HG02970 (cell line): ENCODE measurements around the gene CISH.

Experiments used
- ATAC-seq: cut with Tn5 transposase; IDR thresholded peaks from one replicate; pipeline ENCODE4 v1.9.1; 2021; ENCODE audit warnings: mild to moderate bottlenecking, moderate library complexity, moderate number of reproducible peaks; ENCODE audit not compliant: unreplicated experiment, low FRiP score

CISH gene

DNA sequence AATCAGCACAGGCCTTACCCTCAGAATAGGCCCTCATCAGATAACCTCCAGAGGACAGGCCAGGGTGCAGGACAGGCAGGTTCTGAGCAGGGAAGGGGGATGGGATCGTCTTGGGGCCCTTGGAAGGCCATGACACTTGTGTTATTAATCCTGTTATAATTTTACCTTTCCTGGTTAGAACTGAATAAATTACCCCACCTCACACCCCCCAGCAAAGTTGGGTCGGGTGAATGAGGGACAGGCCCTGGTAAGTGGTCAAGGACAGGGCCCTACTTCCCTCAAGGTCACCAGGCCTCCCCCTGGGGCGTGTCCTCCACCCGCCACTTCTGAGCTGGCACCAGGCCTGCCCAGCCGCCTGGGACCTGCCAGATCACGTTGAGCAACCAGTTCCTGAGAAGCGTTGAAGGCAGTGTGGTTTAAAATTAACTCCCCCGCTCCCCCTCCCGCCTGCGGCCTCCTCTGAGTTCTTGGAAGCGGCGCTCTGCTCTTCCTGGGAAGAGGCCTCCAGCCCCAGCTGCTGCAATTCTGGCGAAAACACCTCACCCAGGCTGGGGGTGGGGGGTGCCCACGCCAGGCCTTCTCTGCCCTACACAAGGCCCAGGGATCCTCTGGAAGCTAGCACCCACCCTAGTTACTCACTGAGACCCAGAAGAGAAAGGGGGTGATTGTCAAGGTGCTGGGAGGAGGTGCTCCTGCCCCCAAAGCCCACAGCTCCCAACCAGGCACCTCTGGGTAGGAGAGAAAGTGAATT is 10.6 kb downstream of the CISH start:
- ATAC-seq = no peak

DNA sequence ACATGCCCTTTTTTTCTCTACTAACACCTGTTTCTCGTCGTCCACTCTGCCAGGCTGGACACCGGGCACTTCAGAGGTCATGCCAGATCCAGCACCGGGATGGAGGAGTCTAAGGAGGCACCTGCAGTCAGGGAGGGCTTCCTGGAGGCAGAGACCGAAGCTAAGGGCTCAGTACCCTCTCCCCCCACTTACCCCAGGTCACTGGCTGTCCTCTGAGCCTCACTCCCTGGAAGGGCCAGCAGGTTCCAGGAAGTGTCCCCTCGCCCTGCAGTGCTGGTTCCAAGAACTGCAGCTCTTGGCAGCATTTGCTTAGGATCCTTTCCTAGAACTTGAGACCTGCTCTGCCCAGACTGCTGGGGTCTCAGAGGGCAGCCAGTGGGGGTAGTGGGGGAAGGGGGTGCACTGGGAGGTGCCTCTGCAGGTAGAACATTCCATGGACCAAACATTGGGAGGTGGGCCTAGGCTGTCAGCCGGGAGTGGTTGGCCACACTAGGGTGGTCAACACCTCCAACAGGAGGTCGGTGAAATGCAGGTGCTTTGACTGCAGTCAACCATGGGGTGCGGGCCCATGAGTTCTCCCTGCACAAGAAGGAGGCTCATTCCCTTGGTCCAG is 11.3 kb downstream of the CISH start:
- no peak for ATAC-seq

DNA sequence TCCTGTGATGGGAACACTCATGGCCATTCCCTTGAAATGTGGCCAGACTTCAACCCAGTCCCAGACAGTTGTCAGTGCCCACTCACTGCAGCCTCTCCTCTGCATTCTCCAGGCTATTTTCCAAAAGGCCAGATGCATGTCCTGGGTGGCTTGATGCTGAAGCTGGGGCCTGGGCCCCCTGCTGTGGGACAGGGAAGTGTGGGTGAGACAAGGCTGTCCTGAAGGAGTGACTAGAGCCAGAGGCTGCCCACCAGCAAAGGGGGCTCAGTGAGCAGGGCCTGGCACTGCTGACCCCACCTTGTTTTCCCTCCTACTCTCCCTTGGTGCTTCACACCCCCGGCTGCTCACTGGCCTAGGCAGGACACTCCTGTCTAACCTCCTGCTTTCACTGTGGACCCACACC is 11.9 kb downstream of the CISH start:
- ATAC-seq = no peak

DNA sequence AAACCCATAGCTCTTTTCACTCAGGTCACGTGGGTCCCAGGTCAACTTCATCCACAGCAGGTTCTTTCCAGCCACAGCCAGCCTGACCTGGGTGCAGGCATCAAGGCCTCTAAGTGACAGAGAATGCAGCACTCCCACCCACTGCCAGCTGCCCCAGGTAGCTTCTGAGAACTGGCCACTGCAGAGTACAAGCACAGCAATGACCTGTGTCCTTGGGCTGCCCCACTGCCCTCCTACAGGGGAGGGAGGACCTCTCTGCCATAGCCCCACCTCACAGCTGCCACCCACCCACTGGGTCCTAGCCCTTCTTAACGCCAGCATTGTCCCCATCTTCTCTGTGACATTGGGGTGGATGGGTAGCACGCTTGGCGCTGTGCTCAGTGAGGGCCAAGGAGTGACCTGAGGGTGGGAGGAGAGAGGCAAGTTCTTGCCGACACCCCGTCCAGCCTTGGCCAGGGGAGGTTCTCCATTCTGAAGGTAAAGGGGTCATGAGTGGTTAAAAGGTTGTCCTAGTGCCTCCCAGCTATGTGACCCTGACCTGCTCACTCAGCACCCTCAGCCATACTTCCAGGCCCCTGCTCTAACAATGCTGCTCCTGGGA is 12.4 kb downstream of the CISH start:
- no peak for ATAC-seq

DNA sequence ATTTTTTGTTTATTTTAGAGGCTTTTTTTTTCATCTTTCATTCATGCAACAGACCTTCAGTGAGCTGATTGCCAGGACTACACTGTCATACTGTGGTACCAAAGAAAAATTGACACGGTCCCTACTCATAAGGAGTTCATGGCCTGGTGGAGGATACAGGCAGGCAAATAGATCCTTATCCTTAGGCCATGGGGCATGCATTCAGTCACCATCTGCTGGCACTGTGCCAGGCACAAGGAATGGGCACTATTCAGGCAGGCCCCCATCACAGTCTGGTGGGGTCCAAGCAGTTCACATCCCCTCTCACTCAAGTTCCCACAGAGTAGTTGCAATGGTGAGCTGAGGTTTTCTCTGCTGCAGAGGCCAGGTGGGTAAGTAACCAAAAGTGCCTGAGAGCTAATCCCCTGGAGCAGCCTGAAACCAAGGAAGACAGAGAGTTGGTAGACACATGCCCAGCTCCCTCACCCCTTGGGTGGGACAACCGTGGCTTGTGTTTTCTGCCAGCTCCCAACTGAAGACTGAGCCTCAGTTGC is 17.3 kb downstream of the CISH start:
- ATAC-seq = no peak

DNA sequence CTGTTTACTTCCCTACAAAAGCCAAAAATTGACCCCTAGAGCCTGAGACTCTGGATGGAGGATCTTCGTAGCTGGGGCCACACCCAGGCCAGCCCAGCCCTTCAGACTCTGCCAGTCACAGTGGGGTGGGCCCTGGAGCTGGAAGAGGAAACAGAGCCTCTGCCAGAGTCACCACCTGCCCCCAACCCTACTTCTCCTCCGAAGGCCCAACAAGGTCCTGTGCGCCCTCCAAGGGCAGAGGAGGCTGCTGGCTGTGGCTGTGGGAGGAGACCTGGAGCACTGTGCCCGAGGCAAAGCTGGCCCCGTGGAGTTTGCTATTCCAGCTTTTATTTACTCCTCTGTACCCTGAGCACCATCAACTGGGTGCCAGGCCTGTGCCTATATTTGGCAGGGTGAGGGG is 19.0 kb downstream of the CISH start:
- ATAC-seq = no peak

DNA sequence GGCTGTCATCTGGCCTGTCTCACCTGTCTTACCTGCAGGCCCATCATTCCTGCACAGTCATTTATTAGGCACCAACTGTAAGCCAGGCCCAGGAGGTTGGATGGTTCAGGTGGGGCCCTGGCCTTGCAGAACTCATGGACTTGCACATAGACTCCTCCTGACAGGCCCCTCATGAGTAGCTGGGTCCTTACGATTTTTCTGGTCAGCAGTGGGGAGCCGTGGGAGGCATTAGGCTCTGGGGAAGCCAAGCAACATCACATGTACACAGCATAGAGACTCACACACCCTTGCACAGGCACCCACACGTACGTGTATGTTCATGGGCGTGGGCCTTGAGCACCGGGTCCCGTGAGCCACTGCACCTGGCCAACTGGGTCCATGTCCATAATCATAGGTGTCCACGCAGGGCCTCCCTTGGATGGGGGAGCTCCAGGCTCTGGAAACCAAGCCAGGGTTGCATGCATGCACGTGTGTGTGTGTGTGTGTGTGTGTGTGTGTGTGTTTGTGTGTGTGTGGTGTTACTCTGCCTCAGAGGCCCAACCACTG is 20.3 kb downstream of the CISH start:
- ATAC-seq = no peak

DNA sequence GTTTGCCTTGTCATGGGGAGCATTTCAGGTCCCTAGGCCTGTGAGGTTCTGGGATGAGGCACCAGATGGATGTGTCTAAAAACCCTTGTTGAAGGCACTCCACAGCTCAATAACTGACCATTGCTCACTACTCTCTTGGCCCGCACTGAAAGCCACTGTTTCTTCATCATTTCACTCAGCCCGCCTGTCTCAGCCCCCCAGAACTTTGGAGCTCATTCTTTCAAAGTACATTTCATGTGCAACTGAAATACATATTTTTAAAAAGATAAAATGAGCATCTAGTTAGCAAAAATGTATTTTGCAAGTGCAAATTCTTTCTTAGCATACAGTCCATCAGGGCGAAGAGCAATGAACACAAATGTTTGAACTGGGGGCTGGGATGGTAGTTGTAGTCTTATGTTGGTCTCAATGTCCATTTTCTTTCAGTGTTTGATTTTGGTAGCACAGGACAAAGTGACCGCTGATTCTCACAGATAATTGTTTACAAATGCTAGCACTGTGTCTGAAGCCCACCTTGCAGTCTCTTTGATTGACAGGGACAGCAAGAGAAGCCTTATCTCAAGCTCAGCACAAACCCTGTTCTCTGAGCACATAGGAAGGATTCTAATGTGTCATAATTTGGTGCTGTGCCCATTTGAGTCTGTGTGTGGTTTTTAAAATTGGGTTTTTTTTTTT is 22.7 kb downstream of the CISH start:
- no peak for ATAC-seq

DNA sequence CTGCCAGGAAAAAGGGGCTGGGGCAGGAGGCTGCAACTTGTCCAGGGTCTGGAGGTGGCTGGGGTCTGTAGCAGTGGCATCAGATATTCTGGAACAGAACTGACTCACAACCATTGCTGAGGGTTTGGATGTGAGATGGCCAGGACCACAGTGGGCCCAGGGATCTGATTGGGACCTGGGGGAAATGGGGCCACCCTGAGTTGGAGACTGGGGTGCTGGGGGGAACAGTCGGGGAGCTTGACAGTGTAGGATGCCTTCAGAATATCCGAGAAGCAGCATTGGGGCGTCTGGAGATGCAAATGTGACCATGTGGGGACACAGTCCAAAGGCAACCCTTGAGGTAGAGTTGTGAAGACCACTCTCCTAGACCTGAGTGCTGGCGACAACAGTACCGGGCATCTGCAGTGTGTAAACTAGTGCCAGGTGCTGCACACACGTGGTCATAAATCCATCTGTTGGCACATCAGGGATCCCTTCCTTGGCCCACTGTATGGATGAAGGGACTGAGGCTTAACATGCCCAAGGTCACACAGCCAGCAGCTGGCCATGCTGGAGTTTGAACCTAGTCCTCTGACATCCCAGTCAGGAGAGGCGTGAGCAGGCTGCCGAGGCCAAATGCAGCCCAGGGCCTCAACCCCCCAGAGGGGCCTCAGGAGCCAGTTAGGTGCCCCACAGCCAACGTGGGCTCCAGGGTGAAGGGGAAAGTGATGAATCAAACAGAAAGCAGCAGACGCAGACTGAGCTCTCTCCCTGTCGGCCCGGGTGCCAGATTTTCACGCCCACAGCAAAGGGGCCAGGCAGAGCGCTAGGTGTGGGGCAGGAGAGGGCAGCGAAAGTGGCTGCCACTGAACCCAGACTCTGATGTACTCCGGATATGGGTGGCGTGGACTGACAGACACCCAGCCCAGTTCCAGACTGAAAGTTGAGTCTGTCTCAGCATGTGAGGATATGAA is 23.5 kb downstream of the CISH start:
- ATAC-seq = no peak

DNA sequence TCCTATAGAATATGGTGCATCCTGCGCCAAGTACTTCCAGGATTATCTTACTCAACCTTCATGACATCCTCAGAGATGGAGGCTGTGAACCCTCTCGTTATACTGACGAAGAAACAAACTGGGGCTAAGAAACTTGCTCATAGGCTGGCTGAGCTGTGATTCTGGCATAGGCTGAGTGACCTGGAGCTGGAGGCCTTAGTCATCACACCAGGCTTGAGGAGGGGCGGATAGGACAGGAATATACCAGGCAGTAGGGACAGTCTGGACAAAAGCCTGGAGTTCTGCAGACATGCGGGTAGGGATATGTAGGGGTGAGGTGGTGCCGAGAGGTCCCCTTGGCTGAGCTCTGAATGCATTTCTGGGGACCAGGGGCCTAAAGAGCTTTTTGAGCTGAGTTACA is 24.2 kb downstream of the CISH start:
- no peak for ATAC-seq

DNA sequence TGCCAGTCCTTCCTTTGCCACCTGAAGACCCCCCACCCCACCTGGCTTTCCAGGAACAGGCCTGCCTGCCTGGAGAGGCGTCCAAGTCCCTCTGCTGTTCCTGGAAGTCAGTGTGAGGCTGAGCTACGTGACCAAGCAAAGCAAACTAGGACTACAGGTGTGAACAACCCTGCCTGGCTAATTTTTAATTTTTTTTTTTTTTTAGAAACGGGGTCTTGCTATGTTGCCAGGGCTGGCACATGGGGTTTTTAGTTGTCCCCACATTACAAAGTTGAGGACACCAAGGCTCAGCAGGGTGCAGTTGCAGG is 24.9 kb downstream of the CISH start:
- no peak for ATAC-seq

DNA sequence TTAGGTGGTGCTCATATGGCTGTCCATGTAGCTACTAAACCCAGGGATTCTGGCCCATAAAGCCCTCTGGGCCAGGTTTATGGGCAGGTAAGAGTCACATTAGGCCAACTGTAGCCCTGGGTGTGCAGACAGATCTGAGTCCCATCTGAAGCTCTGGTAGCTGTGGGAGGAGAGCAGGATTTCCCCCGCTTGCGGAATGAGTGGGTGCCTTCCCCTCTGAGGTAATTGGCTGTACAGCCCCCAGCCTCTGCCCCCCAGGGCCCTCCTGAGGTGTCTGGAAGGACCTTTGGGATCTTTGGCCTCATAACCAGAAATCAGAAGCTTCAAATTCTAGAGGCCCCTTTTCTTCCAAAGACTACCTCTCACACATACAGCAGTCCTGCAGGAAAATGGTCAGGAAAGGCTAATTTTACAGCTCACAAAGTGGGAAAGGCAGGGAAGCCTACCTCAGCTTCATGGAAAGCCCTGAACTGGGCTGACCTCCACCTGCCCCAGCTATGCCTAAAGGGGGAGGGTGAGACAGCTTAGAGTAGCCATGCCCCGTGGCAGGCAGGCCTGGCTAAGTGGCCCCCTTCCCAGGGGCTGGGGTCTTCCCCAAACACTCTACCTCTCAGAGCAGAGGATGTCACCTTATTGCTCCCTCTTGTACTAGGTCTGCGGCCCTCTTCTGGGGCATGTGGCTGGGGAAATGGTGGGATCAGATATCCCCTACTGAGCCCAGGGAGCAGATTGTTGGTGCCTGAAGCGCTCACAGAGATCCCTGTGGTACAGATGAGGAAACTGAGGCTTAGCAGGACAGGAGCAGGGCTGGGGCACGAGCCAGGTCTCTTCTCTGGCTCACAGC is 25.4 kb downstream of the CISH start:
- ATAC-seq = no peak

DNA sequence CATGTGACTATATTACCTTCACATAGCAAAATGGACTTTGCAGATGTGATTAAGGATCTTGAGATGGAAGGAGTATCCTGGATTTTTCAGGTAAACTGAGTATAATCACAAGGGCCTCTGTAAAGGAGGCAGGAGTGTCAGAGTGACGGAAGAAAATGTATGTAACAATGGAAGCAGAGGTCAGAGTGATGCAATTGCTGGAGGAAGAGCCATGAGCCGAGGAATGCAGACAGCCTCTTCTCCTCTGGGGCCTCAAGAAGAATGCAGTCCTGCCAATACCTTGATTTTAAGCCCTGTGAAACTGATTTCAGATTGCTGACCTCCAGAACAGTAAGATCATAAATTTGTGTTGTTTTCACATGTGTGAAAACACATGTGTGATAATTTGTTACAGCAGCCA is 27.2 kb downstream of the CISH start:
- no peak for ATAC-seq

DNA sequence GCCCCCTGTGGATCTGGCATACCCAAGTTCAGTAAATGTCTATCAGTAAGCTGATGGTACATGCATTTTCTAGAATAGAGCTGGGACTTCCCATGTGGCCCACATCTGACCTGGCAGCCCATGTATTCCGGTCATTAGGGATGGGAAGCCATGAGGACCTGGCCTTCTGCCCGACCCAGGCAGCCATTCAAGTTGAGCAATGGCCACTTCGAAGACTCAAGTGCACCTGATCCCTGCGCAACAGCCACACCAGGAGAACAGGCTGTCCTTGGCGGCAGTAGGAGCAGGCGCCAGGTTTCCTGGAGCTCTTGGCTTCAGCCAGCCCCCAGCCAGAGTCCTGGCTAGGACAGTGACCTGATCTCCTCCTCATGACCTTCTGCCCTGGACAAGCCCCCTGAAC is 27.7 kb downstream of the CISH start:
- ATAC-seq = no peak

DNA sequence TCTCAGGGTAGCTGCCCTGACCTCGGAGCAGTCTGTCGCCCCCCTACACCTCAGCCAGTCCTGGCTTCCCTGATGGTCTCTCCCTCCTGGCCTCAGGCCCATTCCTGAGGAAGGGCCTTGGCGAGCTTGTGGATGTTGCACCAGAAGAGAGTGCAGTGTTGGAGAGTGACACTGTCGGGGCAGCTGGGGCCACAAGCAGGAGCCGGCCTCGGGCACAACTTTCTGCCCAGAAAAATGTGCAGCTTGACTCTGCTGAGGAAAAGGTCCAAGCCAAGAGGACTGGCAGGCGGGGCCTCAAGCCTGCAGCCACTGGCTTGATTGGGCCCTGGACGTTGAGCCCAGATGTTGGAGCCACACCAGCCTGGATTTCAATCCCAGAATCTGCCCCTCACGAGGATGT is 29.5 kb downstream of the CISH start:
- no peak for ATAC-seq

DNA sequence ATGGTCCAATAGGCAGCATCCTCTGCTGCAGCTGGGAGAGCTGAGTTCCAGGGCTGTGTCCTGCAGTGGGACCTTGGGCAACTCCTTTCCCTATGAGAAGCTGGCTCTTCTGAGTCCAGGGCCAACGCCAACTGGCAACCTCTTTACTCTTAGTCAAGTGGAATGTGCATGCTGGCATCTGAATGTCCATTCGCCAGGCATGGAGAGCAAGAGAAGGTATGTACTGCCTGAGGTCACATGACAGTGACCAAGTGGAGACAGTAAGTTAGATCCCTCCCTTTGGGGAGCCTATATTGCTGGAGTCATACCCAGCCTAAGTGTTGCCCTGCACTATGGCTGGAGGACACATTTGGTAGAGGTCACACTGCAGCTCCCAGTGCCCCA is 30.1 kb downstream of the CISH start:
- no peak for ATAC-seq

DNA sequence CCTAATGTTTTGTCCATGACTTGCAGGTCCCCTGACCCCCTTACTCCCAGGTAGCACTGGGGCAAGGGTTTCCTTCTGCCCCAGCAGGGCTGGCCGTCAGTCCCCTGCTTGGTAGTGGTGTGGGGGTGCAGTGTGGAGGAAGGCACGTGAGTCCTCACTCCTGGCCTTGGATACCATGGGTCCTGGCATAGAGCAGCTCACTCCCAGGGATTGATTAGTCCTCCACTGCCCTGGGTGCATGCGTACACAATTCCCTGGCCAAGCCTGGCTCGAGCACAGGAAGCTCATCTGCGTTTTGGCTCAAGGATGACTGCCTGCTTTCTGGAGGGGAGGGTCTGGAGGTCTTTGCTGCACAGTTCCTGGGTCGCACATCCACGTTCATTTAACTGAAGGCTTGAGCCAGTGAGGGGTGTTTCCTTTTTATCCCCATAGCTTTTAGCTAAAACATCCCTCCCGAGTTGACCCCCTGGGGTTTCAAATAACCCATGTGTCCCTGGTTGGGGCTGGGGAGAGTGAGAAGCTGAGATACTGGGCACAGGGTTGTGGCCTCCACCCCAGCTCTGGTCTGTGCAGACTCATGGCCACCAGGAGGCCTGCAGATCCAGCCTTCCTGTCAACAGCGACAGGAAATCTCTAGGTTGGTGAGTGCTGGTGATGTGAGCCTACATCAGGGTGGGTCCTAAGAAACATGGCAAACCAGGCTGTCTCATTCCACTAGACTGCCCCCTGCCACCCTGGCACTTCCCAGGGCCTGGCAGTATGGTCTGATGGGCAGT is 30.7 kb downstream of the CISH start:
- no peak for ATAC-seq

DNA sequence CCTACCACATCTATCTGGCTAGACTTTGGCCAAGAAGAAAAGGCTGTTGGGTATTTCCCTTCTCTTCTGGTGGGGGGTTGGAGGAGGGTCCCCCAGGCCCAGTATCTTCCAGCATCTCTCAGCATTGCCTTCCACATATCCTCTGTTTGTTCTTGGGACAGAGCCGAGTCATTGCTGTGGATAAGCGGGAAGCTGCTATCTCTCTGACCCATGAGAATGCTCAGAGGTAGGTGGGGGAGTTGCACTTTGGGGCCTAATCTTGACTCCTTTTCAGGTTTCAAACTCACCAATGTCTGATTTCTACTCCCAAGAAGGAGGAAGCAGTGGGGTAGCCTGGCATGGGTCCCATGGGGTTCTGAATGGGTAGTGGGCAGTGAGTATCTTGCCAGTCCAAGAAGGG is 34.2 kb downstream of the CISH start:
- ATAC-seq = no peak
